ENCODE data around the gene FAM184B. TPM values are rescaled to one million over a fixed set of nuclear protein-coding genes. Genes with fewer than 3 reads are reported as not detected.

The FAM184B gene
- polyA plus RNA-seq, 3 donors: not detected

DNA sequence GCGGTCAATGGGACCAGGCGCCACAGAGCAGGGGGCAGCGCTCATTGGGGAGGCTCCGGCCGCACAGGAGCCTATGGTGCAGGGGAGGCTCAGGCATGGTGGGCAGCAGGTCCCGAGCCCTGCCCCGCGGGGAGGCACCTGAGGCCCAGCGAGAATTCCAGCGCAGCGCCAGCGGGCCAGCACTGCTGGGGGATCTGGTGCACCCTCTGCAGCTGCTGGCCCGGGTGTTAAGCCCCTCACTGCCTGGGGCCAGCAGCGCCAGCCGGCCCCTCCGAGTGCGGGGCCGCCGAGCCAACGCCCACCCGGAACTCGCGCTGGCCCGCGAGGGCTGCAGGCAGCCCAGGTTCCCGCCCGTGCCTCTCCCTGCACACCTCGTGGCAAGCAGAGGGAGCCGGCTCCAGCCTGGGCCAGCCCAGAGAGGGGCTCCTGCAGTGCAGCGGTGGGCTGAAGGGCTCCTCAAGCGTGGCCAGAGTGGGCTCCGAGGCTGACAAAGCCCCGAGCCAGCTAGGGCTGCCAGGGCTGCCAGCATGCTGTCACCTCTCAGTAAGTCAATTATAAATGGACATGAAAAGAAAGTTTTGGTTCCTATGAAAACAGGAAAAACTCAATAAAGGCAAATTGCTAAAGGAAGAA, 14.5 kb downstream of the FAM184B start:
- no peak overlapping the region for H2AFZ ChIP-seq (ENCODE audit: insufficient read depth, low read depth, low read length, poor library complexity, severe bottlenecking)
- 97% methylated on average over 30 of the region's 33 CpGs for WGBS (ENCODE audit: insufficient coverage)
- H3K36me3 ChIP-seq (replicated peaks in 1 of 2; ENCODE audit: control insufficient read depth in 1 of 2, insufficient read depth in 2 of 2, low read length in 2 of 2): no peaks in the 10 kb centered on the region
- no peak overlapping the region for H3K27ac ChIP-seq (ENCODE audit: low read depth in 1 of 2, low read length in 2 of 2)
- no peak overlapping the region for H3K9ac ChIP-seq (ENCODE audit: insufficient read depth, low read length, poor library complexity, severe bottlenecking)
- H3K4me3 ChIP-seq (replicated peaks in 1 of 3; ENCODE audit: low read depth in 2 of 3, low read length in 3 of 3): no peak overlapping the region
- H3K79me2 ChIP-seq (ENCODE audit: insufficient read depth, low read length): no peaks in the 10 kb centered on the region
- no peak overlapping the region for H3K4me2 ChIP-seq (replicated peaks; ENCODE audit: extremely low read depth, low read length, poor library complexity, severe bottlenecking)
- Mint-ChIP-seq H3K4me1 (peaks cover 3% of the 10 kb centered on the region), H3K9me3 (peaks cover 0 to 15% (median 10%) of the 10 kb centered on the region in 7 donors), H3K27me3 (ENCODE audit: low read depth in 3 of 3) (peaks cover 0 to under 1% (median 0%) of the 10 kb centered on the region in 3 donors), H3K27ac (no peak overlapping the region), H3K4me3 (no peak overlapping the region), H3K36me3 (no peaks in the 10 kb centered on the region)
- DNase-seq: no peak
- no peaks in the 10 kb centered on the region for H3K4me1 ChIP-seq (ENCODE audit: control insufficient read depth in 1 of 2, insufficient read depth in 2 of 2, low read length in 2 of 2)
- H3K9me3 ChIP-seq (replicated peaks in 1 of 2; ENCODE audit: control insufficient read depth in 1 of 2, insufficient read depth in 1 of 2, low read length in 2 of 2): peaks cover 5 to 13% of the 10 kb centered on the region in 2 donors
- intact Hi-C loops (cut with micrococcal nuclease): no loop called here
- H3K27me3 ChIP-seq (ENCODE audit: control insufficient read depth in 2 of 2, insufficient read depth in 2 of 2, low read length in 2 of 2): no peaks in the 10 kb centered on the region
- TF ChIP-seq, protein P1, sequence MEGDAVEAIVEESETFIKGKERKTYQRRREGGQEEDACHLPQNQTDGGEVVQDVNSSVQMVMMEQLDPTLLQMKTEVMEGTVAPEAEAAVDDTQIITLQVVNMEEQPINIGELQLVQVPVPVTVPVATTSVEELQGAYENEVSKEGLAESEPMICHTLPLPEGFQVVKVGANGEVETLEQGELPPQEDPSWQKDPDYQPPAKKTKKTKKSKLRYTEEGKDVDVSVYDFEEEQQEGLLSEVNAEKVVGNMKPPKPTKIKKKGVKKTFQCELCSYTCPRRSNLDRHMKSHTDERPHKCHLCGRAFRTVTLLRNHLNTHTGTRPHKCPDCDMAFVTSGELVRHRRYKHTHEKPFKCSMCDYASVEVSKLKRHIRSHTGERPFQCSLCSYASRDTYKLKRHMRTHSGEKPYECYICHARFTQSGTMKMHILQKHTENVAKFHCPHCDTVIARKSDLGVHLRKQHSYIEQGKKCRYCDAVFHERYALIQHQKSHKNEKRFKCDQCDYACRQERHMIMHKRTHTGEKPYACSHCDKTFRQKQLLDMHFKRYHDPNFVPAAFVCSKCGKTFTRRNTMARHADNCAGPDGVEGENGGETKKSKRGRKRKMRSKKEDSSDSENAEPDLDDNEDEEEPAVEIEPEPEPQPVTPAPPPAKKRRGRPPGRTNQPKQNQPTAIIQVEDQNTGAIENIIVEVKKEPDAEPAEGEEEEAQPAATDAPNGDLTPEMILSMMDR (IDR thresholded peaks at IDR 0.05): no peak
- H4K20me1 ChIP-seq (ENCODE audit: insufficient read depth, low read length): no peaks in the 10 kb centered on the region

DNA sequence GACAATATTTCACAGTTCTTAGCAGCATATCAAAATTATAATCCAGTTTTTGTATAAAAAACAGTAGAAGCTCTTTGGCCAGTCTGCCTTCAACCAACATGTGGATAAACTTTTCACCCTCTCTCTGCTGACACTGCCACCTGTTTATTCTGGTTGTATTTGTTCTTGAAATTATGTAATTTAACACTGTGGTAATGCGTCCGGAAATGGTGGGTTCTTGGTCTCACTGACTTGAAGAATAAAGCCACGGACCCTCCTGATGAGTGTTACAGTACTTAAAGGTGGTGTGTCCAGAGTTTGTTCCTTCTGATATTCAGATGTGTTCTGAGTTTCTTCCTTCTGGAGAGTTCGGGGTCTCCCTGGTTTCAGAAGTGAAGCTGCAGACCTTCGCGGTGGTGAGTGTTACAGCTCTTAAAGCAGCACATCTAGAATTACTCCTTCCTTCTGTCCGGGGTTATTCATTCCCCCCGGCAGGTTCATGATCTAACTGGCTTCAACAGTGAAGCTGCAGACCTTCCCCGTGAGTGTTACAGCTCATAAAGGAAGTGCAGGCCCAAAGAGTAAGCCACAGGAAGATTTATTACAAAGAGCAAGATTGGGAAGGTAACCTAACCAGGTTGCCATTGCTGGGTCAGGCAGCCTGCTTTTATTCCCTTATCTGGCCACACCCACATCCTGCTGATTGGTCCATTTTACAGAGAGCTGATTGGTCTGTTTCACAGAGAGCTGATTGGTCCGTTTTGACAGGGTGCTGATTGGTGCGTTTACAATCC, 15.7 kb downstream of the FAM184B start:
- no peak for DNase-seq
- no peaks in the 10 kb centered on the region for H3K36me3 Mint-ChIP-seq

More for the DNA sequence above, 15.7 kb downstream of the FAM184B start:
- H3K9me3 Mint-ChIP-seq: peaks cover 0 to 15% (median 10%) of the 10 kb centered on the region in 7 donors
- H3K27ac Mint-ChIP-seq: no peak overlapping the region
- H4K20me1 ChIP-seq (ENCODE audit: insufficient read depth, low read length): no peaks in the 10 kb centered on the region
- H3K27me3 Mint-ChIP-seq (ENCODE audit: low read depth in 3 of 3): peaks cover 0 to 3% (median 0%) of the 10 kb centered on the region in 3 donors
- H3K79me2 ChIP-seq (ENCODE audit: insufficient read depth, low read length): no peaks in the 10 kb centered on the region
- intact Hi-C loops (cut with micrococcal nuclease): no loop called here
- H3K4me1 Mint-ChIP-seq: peaks cover 3% of the 10 kb centered on the region
- peaks cover 5 to 13% of the 10 kb centered on the region in 2 donors for H3K9me3 ChIP-seq (replicated peaks in 1 of 2; ENCODE audit: control insufficient read depth in 1 of 2, insufficient read depth in 1 of 2, low read length in 2 of 2)
- no peak overlapping the region for H3K4me3 Mint-ChIP-seq
- TF ChIP-seq, protein P1 (IDR thresholded peaks at IDR 0.05): no peak
- no peak overlapping the region for H3K4me2 ChIP-seq (replicated peaks; ENCODE audit: extremely low read depth, low read length, poor library complexity, severe bottlenecking)
- H3K4me3 ChIP-seq (replicated peaks in 1 of 3; ENCODE audit: low read depth in 2 of 3, low read length in 3 of 3): no peak overlapping the region
- H3K4me1 ChIP-seq (ENCODE audit: control insufficient read depth in 1 of 2, insufficient read depth in 2 of 2, low read length in 2 of 2): no peaks in the 10 kb centered on the region
- no peaks in the 10 kb centered on the region for H3K27me3 ChIP-seq (ENCODE audit: control insufficient read depth in 2 of 2, insufficient read depth in 2 of 2, low read length in 2 of 2)
- H2AFZ ChIP-seq (ENCODE audit: insufficient read depth, low read depth, low read length, poor library complexity, severe bottlenecking): no peak overlapping the region
- H3K9ac ChIP-seq (ENCODE audit: insufficient read depth, low read length, poor library complexity, severe bottlenecking): no peak overlapping the region
- 22% methylated on average over 5 of the region's 11 CpGs for WGBS (ENCODE audit: insufficient coverage)
- no peak overlapping the region for H3K27ac ChIP-seq (ENCODE audit: low read depth in 1 of 2, low read length in 2 of 2)
- H3K36me3 ChIP-seq (replicated peaks in 1 of 2; ENCODE audit: control insufficient read depth in 1 of 2, insufficient read depth in 2 of 2, low read length in 2 of 2): no peaks in the 10 kb centered on the region

Data from CD14-positive monocyte (primary cell).